Endometrial microvascular endothelial cells (primary cell): ENCODE measurements around the gene PDE6A. TPM values are rescaled to one million over a fixed set of nuclear protein-coding genes. Genes with fewer than 3 reads are reported as not detected.

Source experiments
- in situ Hi-C: cut with HindIII; loops from 2 replicates; pipeline ENCODE4 v1.10.0; 2017; ENCODE audit warnings: low sequenced_read_pairs, low pct_unique_long_range_greater_than_20kb; ENCODE audit errors: inconsistent ontology term
- total RNA-seq: library from RNA; depleted of rRNA; stranded (reverse); fragments of >200 nt; gene quantifications from one replicate; pipeline ENCODE4 v1.2.3, GENCODE V29; 2015; ENCODE audit errors: inconsistent ontology term

The PDE6A gene
- total RNA-seq, 1 donor from 2014 or later, result not detected

DNA sequence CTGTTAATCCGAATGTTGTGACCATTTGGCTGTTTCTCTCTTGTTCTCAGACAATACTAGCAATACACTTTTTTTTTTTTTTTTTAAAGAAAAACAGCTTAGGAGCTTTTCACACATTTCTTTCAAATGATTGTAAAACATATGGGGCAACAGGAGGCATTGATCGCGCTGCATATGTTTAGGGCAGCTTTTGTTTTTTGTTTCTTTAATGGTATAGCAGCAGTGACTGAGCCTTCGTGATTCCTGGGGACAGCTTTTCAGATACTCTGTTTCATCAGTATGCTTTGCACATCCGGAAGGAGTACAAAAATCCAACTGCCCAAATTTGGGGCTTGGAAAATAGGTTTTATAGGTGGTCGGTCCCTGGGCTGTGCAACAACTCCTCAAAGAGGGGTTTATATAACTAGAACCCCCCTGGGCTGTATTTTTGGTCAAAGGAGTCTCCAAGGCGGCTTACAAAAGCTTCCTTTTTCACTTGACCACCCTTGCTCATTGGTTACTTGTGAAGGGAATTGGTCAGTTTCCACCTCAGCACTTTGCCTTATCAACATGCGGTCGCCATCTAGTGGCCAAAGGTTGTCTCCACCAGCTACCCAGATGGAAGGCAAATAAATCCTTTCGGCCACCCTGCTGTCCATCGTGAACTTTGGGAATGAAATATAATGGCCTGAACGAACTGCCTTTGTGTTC, 91.8 kb downstream of the PDE6A start:
- in situ Hi-C loops, result loop anchor here (25.0 kb wide), 1 partner anchor 110 kb away; the partner anchor contains the start of gene SLC26A2

DNA sequence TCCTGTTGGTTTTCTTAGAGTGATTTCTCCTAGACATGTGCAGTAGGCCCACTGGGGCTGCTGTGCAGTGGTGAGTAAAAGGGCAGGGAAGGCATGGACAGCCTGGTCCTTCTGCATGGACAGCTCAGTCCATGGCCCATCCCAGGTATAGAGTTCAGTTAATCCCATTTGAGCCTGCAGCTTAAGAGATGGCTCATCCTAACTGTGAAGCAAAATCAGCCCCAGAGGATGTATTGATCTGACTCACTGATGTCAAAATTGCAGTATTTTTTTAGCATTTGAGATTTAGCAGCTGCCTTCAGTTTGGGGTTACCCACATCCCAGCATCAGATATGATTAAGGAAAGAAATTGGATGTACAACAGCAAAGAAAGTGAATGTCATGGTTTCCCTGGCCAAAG, 93.4 kb downstream of the PDE6A start:
- in situ Hi-C loops, result loop anchor here (25.0 kb wide), 1 partner anchor 111 kb away; the partner anchor contains the start of gene SLC26A2

DNA sequence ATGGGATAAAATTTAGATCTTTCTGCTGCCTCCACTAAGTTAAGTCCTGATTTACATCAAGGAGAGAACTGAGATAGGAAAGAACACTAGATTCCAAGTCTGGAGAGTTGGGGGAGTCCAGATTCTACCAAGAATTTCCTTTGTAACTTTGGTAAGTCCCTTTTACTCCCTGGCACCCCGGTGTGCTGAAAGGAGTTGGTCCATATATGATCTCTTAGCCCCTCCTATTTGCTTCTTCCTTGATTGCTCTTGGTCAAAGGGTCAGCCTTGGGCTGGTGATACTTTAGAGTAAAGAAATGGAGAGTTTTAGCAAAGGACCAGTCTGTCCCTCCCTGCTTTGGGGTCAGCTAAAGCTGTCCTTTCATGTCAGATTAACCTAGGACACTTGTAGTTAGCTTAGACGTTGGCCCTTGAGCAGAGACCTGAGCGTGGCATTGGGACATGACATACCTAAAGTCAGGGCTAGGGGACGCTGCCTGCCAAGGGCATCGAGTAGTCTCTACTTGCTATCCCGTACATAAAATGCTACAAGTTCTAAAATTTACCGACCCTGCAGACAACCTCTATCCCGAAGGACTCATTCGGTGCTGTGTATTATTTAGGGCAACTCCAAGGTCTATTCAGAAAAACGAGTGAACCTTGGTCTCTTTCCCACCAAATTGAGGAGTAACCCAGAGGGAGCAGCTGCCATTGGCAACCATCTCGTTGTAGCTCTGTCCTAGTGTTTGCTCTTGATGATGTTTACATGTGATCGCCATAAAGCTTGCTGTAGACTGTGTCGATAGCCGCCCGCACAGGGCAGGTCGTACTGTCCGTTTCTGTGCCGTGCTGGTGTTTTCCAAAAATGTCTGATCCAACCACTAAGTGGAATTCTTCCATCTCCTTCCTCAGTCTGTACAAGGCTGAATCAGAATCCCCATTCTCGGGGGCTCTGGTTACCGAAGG, 94.4 kb downstream of the PDE6A start:
- in situ Hi-C loops, result loop anchor here (25.0 kb wide), 1 partner anchor 112 kb away; the partner anchor contains the start of gene SLC26A2

DNA sequence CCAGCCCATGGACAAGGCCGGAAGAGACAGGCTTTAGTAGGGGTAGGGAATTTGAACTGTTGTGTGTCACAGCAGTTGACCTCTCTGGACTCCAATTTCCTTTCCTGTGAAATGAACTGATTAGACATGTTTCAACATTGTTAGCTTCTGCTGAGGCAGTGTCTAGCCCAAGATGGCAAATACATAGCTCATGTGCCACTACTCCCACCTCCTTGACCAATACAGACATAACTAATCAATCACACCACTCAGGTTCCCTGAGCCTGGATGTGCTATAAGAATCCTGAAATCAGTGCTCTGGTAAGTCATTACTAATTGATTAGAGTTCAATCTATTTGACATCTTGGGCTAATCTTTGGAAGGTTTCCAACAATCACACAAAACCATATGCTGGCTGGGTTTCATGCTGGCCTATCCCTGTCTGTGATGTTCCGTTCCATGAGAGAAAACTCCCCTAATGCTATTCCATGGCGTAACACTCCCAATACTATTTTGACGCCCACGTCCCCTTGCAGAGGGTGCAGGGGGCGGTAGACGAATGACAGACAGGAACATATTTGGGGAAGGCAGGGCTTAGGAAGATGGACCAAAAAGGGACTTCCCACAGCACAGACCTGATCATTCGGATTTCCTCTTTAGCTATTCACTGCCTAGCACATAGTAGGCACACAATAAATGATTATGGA, 95.2 kb downstream of the PDE6A start:
- in situ Hi-C loops, result no loop called here

DNA sequence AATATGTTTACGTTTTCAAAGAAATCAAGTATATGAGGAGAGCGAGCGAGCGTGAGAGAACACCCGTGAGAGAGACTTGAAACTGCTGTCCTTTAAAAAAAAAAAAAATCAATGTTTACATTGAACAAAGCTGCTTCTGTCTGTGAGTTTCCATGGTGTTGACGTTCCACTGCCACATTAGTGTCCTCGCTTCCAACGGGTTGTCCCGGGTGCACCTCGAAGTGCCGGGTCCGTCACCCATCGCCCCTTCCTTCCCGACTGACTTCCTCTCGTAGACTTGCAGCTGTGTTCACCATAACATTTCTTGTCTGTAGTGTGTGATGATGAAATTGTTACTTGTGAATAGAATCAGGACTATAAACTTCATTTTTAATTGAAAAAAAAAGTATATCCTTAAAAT, 97.0 kb downstream of the PDE6A start:
- in situ Hi-C loops, result no loop called here

DNA sequence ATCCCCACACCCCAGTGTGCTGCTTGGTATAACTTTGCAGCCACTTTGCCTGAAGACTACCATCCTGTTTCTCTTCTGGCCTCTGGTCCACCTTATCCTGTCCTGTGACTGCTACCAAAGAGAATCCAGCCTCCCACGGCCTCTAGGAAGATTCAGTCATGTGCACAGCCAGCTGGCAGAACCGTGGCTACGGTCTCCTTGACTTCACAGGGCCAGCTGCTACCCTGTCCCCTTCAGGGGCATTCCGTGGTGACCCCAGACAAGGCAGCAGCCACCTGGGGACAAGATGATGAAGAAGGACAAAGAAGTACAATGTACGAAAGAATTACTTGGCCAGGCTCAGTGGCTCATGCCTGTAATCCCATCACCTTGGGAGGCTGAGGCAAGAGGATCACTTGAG, 98.6 kb downstream of the PDE6A start:
- in situ Hi-C loops, result no loop called here

DNA sequence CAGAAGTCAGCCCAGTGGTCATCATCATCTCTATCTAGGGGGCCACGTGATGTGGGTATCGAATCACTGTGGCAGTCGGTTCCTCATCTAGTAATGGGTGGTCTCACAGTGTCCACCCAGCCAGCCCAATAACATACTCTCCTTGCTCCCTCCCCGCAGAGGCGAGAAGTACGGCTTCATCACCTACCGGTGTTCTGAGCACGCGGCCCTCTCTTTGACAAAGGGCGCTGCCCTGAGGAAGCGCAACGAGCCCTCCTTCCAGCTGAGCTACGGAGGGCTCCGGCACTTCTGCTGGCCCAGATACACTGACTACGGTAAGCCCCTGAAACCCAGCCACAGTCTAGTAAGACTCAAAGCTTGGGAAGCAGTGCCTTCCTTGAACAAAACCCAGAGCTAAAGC, 99.0 kb downstream of the PDE6A start:
- in situ Hi-C loops, result no loop called here

DNA sequence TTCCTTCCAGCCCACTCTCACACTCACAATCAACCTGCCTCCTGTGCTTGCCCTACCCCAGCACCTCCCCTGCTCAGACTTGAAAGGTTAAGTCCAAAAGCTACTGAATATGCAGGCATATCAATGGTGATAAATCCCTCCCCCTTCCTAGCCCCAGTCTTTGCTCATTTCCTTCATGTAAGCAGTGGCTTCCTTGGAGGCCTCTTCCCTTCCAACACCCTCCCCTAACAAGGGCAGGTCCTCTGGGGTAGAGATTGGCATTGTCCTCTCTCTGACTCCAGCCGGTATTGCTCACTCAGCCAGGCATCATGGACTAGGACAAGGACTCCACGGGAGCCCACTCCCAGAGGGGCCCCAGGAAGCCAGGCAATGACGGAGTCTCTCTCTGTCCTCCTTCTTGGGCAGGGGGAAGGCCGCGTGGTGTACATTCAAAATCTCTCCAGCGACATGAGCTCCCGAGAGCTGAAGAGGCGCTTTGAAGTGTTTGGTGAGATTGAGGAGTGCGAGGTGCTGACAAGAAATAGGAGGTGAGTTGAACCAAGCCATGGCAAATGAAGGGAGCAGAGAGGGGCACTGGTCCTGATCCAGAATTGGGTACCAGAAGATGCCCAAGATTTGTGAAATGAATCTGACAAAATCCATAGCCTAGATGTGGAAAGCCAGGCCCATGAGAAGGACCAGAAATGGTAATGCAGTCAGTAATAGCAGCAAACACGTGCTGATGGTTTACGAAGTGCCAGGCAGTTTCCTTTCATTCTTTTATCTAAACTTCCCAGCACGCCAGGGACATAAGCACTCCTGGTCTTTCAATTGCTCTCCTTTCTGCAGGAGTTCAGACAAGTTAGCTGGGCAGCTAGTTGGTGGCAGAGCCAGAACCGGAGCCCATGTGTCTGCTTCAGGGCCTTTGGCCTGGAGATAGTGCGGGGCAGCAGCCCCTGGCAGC, 102.5 kb downstream of the PDE6A start:
- in situ Hi-C loops, result no loop called here

DNA sequence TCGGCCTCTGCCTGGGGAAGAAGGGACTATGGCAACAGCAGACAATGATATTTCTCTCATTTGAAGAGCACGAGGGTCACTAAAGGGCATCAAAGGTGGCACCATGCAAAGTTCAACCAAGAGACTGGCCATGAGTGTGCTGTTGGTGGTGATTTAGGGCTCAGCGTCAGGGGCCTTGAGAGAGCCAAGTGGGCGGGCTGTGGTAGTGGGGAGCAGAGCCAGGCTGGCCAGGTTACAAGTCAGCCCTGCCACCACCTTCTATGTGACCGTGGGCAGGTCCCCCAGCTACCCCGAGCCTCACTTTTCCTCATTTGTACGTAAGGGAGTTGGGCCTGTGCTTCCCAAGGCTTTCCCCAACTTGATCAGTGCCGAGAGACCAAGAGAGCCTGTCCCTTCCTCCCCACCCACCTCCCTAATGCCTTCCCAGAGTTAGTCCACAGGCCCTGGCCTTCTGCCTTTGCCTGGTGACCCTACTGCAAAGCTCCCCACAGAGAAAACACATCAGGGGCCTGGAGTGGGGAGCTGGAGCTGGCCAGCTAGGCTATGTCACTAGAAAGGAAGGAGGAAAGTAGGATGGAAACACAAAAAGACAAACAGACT, 104.3 kb downstream of the PDE6A start:
- in situ Hi-C loops, result no loop called here

DNA sequence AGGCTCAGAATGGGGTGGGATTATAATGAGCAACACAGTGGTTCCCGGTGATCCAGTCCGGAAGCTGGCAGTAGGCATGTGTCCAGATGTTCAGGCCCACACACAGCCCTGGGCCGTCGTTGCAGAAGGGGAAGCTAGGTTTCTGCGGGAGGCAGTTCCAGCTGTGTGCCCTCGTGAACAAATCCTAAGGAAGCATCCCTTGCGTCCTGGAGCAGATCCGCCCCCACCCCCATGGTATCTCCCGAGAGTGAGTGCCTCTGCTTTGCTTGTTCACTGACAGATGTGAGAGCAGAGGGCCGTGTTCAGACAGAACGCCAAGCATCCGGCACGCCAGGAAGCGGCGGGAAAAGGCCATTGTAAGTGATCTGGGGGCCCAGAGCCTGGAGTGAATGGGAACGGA, 104.8 kb downstream of the PDE6A start:
- in situ Hi-C loops, result no loop called here

DNA sequence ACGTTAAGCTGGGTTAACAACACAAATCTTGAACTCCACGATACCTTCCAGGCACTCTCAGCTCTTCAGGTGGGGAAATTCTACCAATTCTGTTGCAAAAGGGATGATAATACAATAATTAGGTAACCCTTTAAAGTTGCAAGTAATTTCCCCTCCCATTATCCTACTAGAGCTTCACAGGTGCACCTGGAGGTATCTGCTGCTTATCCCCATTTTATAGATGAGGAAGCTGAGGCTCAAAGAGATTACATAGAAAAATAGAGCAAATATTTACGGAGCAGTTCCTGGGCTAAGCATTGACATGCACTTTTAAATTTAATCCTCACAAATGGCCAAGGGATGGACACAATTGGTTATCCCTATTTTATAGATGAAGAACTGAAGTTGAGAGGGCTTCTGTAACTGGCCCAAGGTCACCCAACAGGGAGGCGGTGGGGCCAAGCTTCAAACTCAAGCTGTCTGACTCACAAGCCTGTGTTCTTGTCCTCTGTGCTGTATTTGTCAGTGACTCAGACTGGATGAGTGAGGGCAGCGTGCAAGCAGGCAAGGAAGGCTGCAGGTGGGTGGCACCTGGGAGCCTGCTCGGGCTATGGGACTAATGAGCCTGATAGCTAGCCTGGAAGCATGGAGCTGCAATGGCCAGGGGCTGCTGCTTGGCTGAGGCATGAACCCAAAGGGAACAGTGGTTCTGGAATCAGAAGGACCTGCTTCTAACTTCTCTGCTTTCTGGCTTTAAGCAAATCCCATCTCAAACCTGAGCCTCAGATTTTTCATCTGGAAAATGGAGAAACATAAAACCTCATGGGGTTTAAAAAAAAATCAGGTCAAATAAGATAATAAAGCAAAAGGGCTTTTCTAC, 105.5 kb downstream of the PDE6A start:
- in situ Hi-C loops, result no loop called here

DNA sequence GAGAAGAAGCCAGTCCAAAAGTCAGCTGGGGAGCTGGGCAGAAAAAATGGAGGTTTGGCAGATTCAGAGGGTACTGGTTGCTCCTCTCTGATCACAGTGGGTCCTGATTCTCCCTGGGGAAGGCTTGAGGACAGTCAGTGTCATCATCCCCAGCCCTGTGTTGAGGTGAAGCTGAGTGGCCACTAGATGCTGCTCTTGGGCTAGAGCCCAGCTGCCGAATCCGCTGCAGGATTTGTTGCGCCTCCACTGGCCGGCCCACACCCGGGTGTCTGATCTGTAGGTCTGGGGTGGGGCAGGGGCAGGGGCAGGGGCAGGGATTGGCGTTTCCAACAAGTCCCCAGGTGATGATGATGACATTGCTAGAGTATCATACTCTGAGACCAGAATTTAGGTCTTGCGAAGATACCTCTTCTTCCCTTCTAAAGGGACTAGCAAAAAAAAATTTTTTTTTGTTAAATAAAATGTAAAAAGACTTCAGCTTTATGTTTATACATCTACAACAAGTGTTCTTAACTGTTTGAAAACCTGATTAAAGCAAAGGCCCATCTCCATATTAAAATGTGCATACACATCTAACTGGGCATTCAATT, 106.8 kb downstream of the PDE6A start:
- in situ Hi-C loops, result no loop called here

DNA sequence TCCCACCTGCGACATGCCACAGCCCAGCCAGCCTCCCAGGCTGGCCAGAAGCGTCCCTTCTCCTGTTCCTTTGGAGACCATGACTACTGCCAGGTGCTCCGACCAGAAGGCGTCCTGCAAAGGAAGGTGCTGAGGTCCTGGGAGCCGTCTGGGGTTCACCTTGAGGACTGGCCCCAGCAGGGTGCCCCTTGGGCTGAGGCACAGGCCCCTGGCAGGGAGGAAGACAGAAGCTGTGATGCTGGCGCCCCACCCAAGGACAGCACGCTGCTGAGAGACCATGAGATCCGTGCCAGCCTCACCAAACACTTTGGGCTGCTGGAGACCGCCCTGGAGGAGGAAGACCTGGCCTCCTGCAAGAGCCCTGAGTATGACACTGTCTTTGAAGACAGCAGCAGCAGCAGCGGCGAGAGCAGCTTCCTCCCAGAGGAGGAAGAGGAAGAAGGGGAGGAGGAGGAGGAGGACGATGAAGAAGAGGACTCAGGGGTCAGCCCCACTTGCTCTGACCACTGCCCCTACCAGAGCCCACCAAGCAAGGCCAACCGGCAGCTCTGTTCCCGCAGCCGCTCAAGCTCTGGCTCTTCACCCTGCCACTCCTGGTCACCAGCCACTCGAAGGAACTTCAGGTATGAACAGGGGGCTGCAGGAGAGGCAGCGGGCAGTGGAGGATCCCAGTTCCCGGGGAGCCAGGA, 108.0 kb downstream of the PDE6A start:
- in situ Hi-C loops, result no loop called here

DNA sequence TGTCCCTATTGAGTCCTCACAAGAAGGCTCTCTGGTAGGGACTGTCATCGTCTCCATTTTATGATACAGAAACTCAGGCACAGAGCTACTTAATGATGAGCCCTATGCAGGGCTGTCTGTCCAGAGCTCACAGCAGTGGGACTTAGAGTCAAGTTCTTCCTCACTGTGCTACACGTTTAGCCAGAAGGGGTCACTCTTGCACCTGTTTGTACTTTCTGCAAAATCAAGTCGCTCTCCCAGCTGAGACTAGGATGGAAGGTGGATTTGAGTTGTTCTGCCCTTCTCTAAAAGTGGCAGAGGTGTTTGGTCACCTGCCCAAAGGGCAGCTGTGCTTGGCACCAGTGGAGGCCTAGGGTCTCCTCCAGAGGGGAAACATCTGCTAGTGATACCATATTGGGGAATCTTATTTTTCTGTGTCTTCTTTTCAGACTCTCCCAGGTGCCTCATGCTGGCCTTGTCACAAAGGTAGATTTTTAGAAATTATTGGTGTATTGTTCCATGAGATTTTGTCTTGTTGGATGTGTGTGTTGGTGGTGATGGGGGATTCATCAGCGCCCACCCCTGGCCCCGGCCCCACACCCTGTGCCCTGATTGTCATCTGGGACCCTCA, 110.2 kb downstream of the PDE6A start:
- in situ Hi-C loops, result no loop called here

DNA sequence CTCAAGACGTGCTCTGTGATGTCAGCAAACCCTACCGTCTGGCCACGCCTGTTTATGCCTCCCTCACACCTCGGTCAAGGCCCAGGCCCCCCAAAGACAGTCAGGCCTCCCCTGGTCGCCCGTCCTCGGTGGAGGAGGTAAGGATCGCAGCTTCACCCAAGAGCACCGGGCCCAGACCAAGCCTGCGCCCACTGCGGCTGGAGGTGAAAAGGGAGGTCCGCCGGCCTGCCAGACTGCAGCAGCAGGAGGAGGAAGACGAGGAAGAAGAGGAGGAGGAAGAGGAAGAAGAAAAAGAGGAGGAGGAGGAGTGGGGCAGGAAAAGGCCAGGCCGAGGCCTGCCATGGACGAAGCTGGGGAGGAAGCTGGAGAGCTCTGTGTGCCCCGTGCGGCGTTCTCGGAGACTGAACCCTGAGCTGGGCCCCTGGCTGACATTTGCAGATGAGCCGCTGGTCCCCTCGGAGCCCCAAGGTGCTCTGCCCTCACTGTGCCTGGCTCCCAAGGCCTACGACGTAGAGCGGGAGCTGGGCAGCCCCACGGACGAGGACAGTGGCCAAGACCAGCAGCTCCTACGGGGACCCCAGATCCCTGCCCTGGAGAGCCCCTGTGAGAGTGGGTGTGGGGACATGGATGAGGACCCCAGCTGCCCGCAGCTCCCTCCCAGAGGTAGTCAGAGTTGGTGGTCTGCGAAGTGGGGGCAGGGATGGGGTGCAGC, 111.3 kb downstream of the PDE6A start:
- in situ Hi-C loops, result no loop called here
